Measurements from ENCODE around the gene RNF167. TPM values are rescaled to one million over a fixed set of nuclear protein-coding genes. Genes with fewer than 3 reads are reported as not detected.
A peak's percentile ranks its signal among the peaks of the same experiment; 100 is the strongest.

The RNF167 gene
- total RNA-seq, 1 donor: 34.5 TPM

DNA sequence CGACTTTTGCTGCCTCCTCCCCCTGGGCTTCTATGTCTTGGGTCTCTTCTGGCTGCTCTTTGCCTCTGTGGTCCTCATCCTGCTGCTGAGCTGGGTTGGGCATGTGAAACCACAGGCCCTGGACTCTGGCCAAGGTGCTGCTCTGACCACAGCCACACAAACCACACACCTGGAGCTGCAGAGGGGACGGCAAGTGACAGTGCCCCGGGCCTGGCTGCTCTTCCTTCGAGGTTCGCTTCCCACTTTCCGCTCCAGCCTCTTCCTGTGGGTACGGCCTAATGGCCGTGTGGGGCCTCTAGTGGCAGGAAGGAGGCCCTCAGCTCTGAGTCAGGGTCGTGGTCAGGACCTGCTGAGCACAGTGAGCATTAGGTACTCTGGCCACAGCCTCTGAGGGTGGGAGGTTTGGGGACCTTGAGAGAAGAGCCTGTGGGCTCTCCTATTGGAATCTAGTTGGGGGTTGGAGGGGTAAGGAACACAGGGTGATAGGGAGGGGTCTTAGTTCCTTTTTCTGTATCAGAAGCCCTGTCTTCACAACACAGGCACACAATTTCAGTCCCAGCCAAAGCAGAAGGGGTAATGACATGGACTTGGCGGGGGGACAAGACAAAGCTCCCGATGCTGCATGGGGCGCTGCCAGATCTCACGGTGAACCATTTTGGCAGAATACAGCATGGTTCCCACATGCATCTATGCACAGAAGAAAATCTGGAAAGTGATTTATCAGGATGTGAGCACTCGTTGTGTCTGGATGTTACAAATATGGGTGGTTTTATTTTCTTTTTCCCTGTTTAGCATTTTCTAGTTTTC, 5.7 kb upstream of the RNF167 start:
- no peak overlapping the region for H3K4me3 ChIP-seq (ENCODE audit: low read depth, low read length)
- peak; percentile 42 for DNase-seq (ENCODE audit: low read depth)
- TF ChIP-seq, protein P1, sequence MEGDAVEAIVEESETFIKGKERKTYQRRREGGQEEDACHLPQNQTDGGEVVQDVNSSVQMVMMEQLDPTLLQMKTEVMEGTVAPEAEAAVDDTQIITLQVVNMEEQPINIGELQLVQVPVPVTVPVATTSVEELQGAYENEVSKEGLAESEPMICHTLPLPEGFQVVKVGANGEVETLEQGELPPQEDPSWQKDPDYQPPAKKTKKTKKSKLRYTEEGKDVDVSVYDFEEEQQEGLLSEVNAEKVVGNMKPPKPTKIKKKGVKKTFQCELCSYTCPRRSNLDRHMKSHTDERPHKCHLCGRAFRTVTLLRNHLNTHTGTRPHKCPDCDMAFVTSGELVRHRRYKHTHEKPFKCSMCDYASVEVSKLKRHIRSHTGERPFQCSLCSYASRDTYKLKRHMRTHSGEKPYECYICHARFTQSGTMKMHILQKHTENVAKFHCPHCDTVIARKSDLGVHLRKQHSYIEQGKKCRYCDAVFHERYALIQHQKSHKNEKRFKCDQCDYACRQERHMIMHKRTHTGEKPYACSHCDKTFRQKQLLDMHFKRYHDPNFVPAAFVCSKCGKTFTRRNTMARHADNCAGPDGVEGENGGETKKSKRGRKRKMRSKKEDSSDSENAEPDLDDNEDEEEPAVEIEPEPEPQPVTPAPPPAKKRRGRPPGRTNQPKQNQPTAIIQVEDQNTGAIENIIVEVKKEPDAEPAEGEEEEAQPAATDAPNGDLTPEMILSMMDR (IDR thresholded peaks at IDR 0.05; ENCODE audit: insufficient read depth, low read depth, low read length): peak; percentile 52

DNA sequence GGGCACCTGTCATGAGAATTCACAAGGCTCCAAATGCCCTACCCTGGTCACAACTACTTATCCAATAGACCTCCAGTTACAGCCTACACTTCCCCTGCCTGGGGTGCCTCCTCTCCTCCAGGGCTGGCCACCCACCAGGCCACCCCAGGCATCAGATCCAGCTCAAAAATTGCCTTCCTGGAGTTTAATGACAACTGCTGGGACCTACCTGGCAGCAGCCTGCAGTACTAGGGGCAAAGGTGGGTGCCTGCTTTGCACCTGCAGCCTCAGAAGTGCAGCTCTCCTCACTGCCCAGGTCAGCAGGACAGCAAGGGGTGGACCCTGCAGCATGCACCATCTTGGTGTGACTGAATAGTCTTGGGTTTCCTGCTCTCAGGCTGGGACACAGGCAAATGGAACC, 4.4 kb upstream of the RNF167 start:
- DNase-seq (ENCODE audit: low read depth): no peak
- TF ChIP-seq, protein P1 (IDR thresholded peaks at IDR 0.05; ENCODE audit: insufficient read depth, low read depth, low read length): no peak
- no peak overlapping the region for H3K4me3 ChIP-seq (ENCODE audit: low read depth, low read length)

DNA sequence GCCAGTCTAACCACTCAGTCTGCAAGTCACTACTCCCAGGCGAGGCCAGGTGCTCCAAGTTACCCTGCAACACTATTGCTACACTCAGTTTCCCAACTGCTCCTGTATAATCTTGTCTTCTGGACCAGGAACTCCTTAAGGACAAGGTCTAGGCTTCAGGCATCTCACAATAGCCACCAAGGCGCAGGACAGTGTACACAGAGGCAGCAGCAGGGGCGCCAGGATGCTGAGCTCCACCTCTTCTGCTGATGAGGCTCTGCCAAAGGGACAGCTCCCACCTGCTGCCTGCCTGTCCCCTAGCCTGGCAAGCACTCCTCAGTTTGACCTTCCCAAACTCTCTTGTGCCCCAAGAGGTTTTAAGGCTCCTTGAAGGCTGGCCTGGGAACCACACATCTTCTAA, 3.6 kb upstream of the RNF167 start:
- H3K4me3 ChIP-seq (ENCODE audit: low read depth, low read length): no peak overlapping the region
- TF ChIP-seq, protein P1 (IDR thresholded peaks at IDR 0.05; ENCODE audit: insufficient read depth, low read depth, low read length): no peak
- no peak for DNase-seq (ENCODE audit: low read depth)

DNA sequence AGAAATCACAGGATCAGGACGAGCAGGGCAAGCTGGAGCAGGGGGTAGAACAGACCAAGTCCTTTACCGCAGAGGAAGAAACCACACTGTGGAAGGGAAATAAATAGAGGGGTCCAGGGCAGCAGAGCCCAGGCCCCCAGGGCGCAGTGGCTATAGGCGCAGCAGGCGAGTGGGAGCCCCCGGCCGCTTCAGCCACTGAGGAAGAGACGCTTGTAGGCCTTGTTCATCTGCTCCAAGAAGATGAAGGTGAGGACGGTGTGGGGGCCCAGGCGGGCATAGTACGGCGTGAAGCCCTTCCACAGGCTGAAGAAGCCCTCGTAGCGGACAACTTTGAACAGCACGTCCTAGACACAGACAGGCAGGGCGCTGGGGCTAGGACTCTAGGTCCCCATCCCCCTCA, 2.5 kb upstream of the RNF167 start:
- DNase-seq (ENCODE audit: low read depth): no peak
- no peak overlapping the region for H3K4me3 ChIP-seq (ENCODE audit: low read depth, low read length)
- TF ChIP-seq, protein P1 (IDR thresholded peaks at IDR 0.05; ENCODE audit: insufficient read depth, low read depth, low read length): no peak

DNA sequence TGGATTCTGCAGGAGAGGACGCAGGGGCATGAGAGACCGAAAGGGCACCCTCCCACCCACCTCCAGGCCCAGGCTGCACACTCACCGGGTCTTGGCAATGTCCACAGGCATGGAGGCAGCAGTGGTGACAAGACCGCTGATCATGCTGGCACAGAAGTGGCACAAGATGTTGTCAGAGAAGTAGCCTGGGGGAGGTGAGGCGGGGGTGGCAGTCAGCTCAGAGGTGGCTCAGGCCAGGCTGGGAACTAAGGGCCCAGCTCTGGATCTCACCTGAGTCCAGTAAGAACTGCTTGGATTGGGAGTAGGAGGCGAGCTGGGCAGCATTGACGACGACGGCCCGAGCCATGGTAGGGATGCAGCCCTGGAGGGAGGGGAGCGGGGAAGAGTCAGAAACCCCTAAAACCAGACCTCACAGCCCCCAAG, 2.0 kb upstream of the RNF167 start:
- TF ChIP-seq, protein P1 (IDR thresholded peaks at IDR 0.05; ENCODE audit: insufficient read depth, low read depth, low read length): no peak
- no peak overlapping the region for H3K4me3 ChIP-seq (ENCODE audit: low read depth, low read length)
- no peak for DNase-seq (ENCODE audit: low read depth)

DNA sequence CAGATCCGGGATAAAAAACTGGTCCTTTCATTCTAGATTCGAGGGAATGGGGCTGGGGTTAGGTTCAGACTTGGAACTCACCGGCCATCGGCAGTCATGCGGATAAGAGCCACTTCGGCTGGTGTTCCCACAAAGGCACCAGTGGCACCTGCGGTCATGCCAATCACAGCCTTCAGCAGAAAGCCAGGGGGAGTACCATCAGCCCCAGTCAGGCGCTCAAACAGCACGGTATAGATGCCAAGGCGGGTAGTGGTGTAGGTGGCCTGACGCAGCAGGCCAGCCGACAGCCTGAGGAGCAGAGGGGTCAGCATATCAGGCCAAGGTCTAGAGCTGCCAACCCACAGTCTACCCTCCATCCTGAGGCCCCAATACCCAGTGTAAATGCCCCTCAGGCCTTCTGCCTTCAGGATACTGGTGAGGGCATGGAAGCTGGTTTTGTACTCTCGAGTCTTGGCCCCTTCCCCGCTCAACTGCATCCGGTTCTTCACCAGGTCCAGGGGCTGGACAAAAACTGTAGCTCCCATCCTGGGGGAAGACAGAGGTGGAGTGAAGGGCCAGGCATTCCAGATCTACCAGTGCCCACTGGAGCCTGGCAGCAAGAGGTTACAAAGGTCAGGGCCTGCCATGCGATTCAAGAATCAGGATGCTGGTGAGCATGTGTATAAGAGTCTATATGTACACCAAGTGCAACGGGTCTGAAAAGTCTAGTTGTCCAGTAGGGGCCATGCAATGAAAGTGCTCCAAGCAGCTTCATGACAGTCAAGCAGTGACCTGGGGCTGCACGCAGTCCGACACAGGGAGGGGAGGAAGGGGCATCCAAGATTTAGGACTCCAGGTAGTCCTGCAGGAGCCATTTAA, 1.2 kb upstream of the RNF167 start:
- no peak for DNase-seq (ENCODE audit: low read depth)
- peak overlapping the region; percentile 96 for H3K4me3 ChIP-seq (ENCODE audit: low read depth, low read length)
- TF ChIP-seq, protein P1 (IDR thresholded peaks at IDR 0.05; ENCODE audit: insufficient read depth, low read depth, low read length): no peak
